MM.1S (cell line): ENCODE results near the gene RWDD4.
A peak's percentile ranks its signal among the peaks of the same experiment; 100 is the strongest.

Experiments
- DNase-seq: peaks from one replicate; pipeline ENCODE4 v3.0.0-alpha.2; 2015
- H2AFZ ChIP-seq: fragments of 300-600 bp; sonication (generic); 2 replicates; pipeline ENCODE4 v1.6.0; 2016; ENCODE audit warnings: antibody characterized with exemption, low read length
- H3F3A ChIP-seq: fragments of 300-600 bp; sonication (generic); 2 replicates; pipeline ENCODE4 v1.6.1; 2016; ENCODE audit warnings: mild to moderate bottlenecking, antibody characterized with exemption, low read length, moderate library complexity, mixed read lengths; ENCODE audit not compliant: insufficient read depth
- H3K27ac ChIP-seq: fragments of 300-600 bp; sonication (generic); 2 replicates; pipeline ENCODE4 v1.5.1; 2016; ENCODE audit warnings: mild to moderate bottlenecking, low read length
- H3K27me3 ChIP-seq: fragments of 300-600 bp; sonication (generic); replicated peaks from 2 replicates; pipeline ENCODE4 v1.6.0; 2016; ENCODE audit warnings: low read length; ENCODE audit not compliant: insufficient read depth
- H3K36me3 ChIP-seq: fragments of 300-600 bp; sonication (generic); replicated peaks from 2 replicates; pipeline ENCODE4 v1.6.1; 2016; ENCODE audit warnings: mild to moderate bottlenecking, low read length, mixed read lengths; ENCODE audit not compliant: insufficient read depth
- H3K4me1 ChIP-seq: fragments of 300-600 bp; sonication (generic); 2 replicates; pipeline ENCODE4 v1.6.1; 2016; ENCODE audit warnings: low read length, mixed read lengths
- H3K4me2 ChIP-seq: fragments of 300-600 bp; sonication (generic); 2 replicates; pipeline ENCODE4 v1.6.0; 2016; ENCODE audit warnings: low read depth, low read length
- H3K4me3 ChIP-seq: fragments of 300-600 bp; sonication (generic); 2 replicates; pipeline ENCODE4 v1.5.1; 2016; ENCODE audit warnings: low read length, mixed read lengths
- H3K79me2 ChIP-seq: fragments of 300-600 bp; sonication (generic); 2 replicates; pipeline ENCODE4 v1.6.1; 2016; ENCODE audit warnings: mixed run types, low read length, mixed read lengths
- H3K9ac ChIP-seq: fragments of 300-600 bp; sonication (generic); 2 replicates; pipeline ENCODE4 v1.6.1; 2016; ENCODE audit warnings: low read length, mixed read lengths
- H3K9me2 ChIP-seq: fragments of 300-600 bp; sonication (generic); replicated peaks from 2 replicates; pipeline ENCODE4 v1.6.1; 2016; ENCODE audit warnings: mild to moderate bottlenecking, low read length, mixed read lengths; ENCODE audit not compliant: insufficient read depth
- H3K9me3 ChIP-seq: fragments of 300-600 bp; sonication (generic); replicated peaks from 2 replicates; pipeline ENCODE4 v1.6.1; 2016; ENCODE audit warnings: mild to moderate bottlenecking, low read length, mixed read lengths; ENCODE audit not compliant: insufficient read depth
- H4K20me1 ChIP-seq: fragments of 300-600 bp; sonication (generic); 2 replicates; pipeline ENCODE4 v1.6.1; 2016; ENCODE audit warnings: mild to moderate bottlenecking, low read length, moderate library complexity, mixed read lengths; ENCODE audit not compliant: insufficient read depth
- EZH2 ChIP-seq: fragments of 300-600 bp; sonication (generic); optimal IDR thresholded peaks from 2 replicates; pipeline ENCODE3; 2017; ENCODE audit warnings: low read depth, mild to moderate bottlenecking, antibody characterized with exemption, low read length, mixed read lengths
- EZH2phosphoT487 ChIP-seq: fragments of 300-600 bp; sonication (generic); IDR thresholded peaks from 2 replicates; pipeline ENCODE4 v1.6.1; 2018; ENCODE audit warnings: antibody characterized with exemption, low read length
- TF ChIP-seq, protein P1 (sequence below): fragments of 300-600 bp; sonication (generic); IDR thresholded peaks from 2 replicates; pipeline ENCODE4 v1.5.1; 2016; ENCODE audit warnings: antibody characterized with exemption, low read length, mixed read lengths

RWDD4 gene

GRCh38 chr4:183659029-183659871 is at the start of gene RWDD4, which contains the start of gene TRAPPC11:
RWDD4 (minus strand) TSS chr4:183659185; CDS start chr4:183658952, 233 bp downstream.
TRAPPC11 (plus strand) TSS chr4:183659293; CDS start chr4:183663868, 4,575 bp downstream.
- peaks cover 51% of the 10 kb centered on the region for H3K79me2 ChIP-seq
- H3K9me3 ChIP-seq = no peaks in the 10 kb centered on the region
- TF ChIP-seq EZH2phosphoT487 (no peak), EZH2 (no peak)
- TF ChIP-seq, protein P1, sequence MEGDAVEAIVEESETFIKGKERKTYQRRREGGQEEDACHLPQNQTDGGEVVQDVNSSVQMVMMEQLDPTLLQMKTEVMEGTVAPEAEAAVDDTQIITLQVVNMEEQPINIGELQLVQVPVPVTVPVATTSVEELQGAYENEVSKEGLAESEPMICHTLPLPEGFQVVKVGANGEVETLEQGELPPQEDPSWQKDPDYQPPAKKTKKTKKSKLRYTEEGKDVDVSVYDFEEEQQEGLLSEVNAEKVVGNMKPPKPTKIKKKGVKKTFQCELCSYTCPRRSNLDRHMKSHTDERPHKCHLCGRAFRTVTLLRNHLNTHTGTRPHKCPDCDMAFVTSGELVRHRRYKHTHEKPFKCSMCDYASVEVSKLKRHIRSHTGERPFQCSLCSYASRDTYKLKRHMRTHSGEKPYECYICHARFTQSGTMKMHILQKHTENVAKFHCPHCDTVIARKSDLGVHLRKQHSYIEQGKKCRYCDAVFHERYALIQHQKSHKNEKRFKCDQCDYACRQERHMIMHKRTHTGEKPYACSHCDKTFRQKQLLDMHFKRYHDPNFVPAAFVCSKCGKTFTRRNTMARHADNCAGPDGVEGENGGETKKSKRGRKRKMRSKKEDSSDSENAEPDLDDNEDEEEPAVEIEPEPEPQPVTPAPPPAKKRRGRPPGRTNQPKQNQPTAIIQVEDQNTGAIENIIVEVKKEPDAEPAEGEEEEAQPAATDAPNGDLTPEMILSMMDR = no peak
- H3K4me2 ChIP-seq = peak within 1 kb of the TSS; percentile 95
- peak within 1 kb of the TSS; percentile 61 for H3K27ac ChIP-seq
- H3K9ac ChIP-seq = peak within 1 kb of the TSS; percentile 83
- H3K4me1 ChIP-seq = peaks cover 10% of the 10 kb centered on the region; the same call in 1 of the 2 replicates
- H3K4me3 ChIP-seq = peak within 1 kb of the TSS; percentile 80
- DNase-seq = peak; percentile 98
- no peaks in the 10 kb centered on the region for H3K27me3 ChIP-seq
- H3F3A ChIP-seq = peaks cover 12% of the 10 kb centered on the region
- H3K36me3 ChIP-seq = no peaks in the 10 kb centered on the region
- H2AFZ ChIP-seq = peak within 1 kb of the TSS; percentile 92
- H3K9me2 ChIP-seq = no peaks in the 10 kb centered on the region
- H4K20me1 ChIP-seq = no peaks in the 10 kb centered on the region

DNA sequence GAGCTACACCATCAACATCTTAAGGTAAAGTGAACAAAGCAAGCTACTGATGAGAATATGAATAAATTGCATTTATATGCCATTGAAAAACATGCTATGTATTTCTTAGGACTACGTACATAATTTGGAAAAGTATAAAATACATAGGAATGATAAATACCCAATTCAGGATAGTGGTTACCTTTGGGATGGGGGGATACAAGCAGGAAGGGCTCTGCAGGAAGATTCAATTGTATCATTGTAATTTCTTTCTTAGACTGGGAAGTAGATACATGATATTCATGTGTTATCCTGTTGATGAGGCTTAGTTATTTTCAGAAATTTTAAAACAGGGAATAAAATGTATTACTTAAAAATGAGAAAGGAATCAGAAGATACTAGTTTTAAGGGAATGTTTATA is 43.5 kb upstream of the RWDD4 start:
- no peaks in the 10 kb centered on the region for H3K9me2 ChIP-seq
- H3K9ac ChIP-seq = no peak overlapping the region
- H3K79me2 ChIP-seq = no peaks in the 10 kb centered on the region
- no peak for DNase-seq
- H3K4me3 ChIP-seq = no peak overlapping the region
- H3K4me1 ChIP-seq = no peaks in the 10 kb centered on the region
- H3F3A ChIP-seq = no peaks in the 10 kb centered on the region
- peaks cover 7% of the 10 kb centered on the region; the same call in 1 of the 2 replicates for H3K36me3 ChIP-seq
- no peak overlapping the region for H3K27ac ChIP-seq
- TF ChIP-seq EZH2 = no peak
- TF ChIP-seq EZH2phosphoT487 = no peak
- TF ChIP-seq, protein P1 = no peak
- no peak overlapping the region for H2AFZ ChIP-seq
- no peaks in the 10 kb centered on the region for H3K9me3 ChIP-seq
- H3K27me3 ChIP-seq = no peaks in the 10 kb centered on the region
- H3K4me2 ChIP-seq = no peak overlapping the region
- H4K20me1 ChIP-seq = no peaks in the 10 kb centered on the region

- Histone ChIP-seq H3K4me1 (no peaks in the 10 kb centered on the region), H3K4me2 (no peak overlapping the region), H3K27ac (no peak overlapping the region), H3K4me3 (no peak overlapping the region), H3K36me3 (peaks cover 9% of the 10 kb centered on the region; the same call in 1 of the 2 replicates), H3K27me3 (no peaks in the 10 kb centered on the region), H3K79me2 (no peaks in the 10 kb centered on the region), H3K9me3 (no peaks in the 10 kb centered on the region), H3K9me2 (no peaks in the 10 kb centered on the region), H3K9ac (no peak overlapping the region), H2AFZ (no peak overlapping the region), H3F3A (no peaks in the 10 kb centered on the region), H4K20me1 (no peaks in the 10 kb centered on the region)
- no peak for TF ChIP-seq EZH2phosphoT487
- TF ChIP-seq, protein P1 = no peak
- TF ChIP-seq EZH2 = no peak
- DNase-seq = no peak
These were observed 41.4 kb upstream of the RWDD4 start for GRCh38 chr4:183700407-183700806.
